ENCODE measurements around the gene MEIOSIN. TPM values are rescaled to one million over a fixed set of nuclear protein-coding genes. Genes with fewer than 3 reads are reported as not detected.
"Not testable (repeated sequence)": the region's sequence is repeated elsewhere in the genome, so short reads cannot be mapped to it uniquely, and the experiment has no call there.

MEIOSIN gene, protein sequence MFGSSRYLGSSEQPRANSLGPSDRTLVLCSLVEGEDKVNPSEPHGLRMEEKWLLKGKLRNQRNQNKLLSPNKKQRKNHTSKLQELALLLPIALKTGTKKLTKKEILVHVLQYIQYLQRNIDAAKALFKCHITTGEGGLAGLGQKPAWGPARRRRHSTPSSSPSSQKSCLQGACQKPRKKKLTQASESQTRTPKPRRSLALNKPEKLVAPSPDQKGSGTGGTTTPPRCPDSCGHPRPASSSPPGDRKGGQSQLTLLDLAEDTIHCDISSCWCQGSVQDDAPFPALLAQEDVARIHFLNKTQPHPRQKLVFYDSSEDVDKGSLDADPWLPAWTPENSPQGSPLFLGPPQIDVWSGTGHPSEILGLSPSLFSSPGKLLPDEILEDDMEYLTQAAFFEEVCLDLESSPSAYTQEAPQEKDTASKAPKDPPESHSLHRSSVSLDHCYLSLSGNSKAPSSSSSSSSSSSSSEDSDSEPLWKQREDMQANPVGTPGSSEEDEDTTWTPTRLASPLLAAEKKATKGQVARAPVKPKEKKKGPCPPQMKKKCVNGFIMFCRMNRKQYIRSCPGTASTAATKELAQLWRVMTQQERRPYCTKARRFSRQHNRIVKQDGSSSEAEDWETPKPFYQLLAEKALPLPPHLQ
- total RNA-seq: not detected in 2 replicates

GRCh38 chr19:45733160-45733810 lies at the start of gene MEIOSIN:
Gene MEIOSIN, plus strand, starts transcription at chr19:45733439. Its CDS starts 1,938 bp downstream, at chr19:45735377.
- DNase-seq: no peak
- Mint-ChIP-seq H3K36me3 (ENCODE audit: low read depth) (peaks cover 5% of the 10 kb centered on the region), H3K4me3 (no peak within 1 kb of the TSS), H3K4me1 (peaks cover 12% of the 10 kb centered on the region), H3K27ac (no peak within 1 kb of the TSS), H3K27me3 (no peaks in the 10 kb centered on the region), H3K9me3 (no peaks in the 10 kb centered on the region)
- intact Hi-C loops (cut with micrococcal nuclease): no loop called here

DNA sequence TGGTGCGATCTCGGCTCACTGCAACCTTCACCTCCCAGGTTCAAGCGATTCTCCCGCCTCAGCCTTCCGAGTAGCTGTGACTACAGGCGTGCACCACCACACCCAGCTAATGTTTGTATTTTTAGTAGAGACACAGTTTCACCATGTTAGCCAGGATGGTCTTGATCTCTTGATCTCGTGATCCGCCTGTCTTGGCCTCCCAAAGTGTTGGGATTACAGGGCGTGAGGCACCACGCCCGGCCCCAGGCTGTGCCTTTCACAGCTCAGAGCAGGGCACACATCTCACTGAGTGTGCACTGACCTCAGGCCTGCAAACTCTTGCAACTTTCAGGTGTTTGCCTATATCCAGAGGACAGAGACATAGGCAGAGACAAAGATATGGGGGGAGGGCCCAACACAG lies 48.2 kb upstream of the MEIOSIN start:
- DNase-seq; H3K27me3 Mint-ChIP-seq; intact Hi-C loops (cut with micrococcal nuclease); H3K9me3 Mint-ChIP-seq; H3K4me3 Mint-ChIP-seq; H3K27ac Mint-ChIP-seq: not testable (repeated sequence)
- Mint-ChIP-seq H3K36me3 (ENCODE audit: low read depth) (peaks cover 53% of the 10 kb centered on the region), H3K4me1 (peaks cover 11% of the 10 kb centered on the region)

- no peak for DNase-seq
- no peak overlapping the region for H3K4me3 Mint-ChIP-seq
- no peak overlapping the region for H3K27ac Mint-ChIP-seq
- H3K4me1 Mint-ChIP-seq: peaks cover 12% of the 10 kb centered on the region
- peaks cover 62% of the 10 kb centered on the region for H3K36me3 Mint-ChIP-seq (ENCODE audit: low read depth)
- H3K9me3 Mint-ChIP-seq: no peaks in the 10 kb centered on the region
- no peaks in the 10 kb centered on the region for H3K27me3 Mint-ChIP-seq
- intact Hi-C loops (cut with micrococcal nuclease): no loop called here
Observed at GRCh38 chr19:45687599-45687998, 45.6 kb upstream of the MEIOSIN start.

DNA sequence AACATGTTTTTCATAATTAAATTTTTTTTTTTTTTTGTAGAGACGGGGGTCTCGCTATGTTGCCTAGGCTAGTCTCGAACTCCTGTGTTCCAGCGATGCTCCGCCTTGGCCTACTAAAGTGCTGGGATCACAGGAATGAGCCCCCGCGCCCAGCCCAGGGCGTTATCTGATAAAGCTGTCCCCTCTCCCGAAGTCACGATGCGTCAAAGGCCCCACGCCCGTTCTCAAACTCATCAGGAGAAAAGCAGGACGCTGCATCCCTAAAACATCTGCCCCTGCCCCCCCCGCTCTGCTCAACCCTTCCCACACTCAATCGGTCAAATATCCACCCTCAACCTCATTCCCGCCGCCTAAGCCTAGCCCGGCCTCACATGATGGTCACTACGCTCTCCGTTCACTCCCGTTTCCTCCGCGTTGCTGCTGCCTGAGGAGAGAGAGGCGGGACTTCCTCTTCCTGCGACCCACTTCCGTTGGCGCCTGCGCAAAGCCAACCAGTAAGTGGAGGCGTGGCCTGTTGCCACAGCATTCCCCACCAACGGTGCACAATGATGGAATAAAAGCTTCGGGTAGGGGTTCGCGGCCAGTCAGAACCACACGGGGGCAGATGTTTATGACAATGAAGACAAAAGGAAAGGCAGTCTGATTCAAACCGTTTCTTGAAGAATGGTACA lies 41.6 kb upstream of the MEIOSIN start, which contains the start of gene SNRPD2:
Gene SNRPD2, minus strand, starts transcription at position 438 of the 671 bp plus-strand sequence. Its CDS starts 65 bp downstream, at position 373.
- peak within 1 kb of the TSS; percentile 94 for H3K4me3 Mint-ChIP-seq
- peak; percentile 99 for DNase-seq
- peaks cover 18% of the 10 kb centered on the region for H3K4me1 Mint-ChIP-seq
- intact Hi-C loops (cut with micrococcal nuclease): loop anchor here (1.0 to 2.0 kb wide), 10 partner anchors 10 to 195 kb away; partner anchors contain the start of genes FBXO46, GIPR, IRF2BP1 and OPA3
- H3K9me3 Mint-ChIP-seq: no peaks in the 10 kb centered on the region
- H3K27ac Mint-ChIP-seq: peak within 1 kb of the TSS; percentile 97
- H3K36me3 Mint-ChIP-seq (ENCODE audit: low read depth): peaks cover 54% of the 10 kb centered on the region
- no peaks in the 10 kb centered on the region for H3K27me3 Mint-ChIP-seq

- Mint-ChIP-seq H3K27me3 (no peaks in the 10 kb centered on the region), H3K4me3 (peak within 1 kb of the TSS; percentile 94), H3K9me3 (no peaks in the 10 kb centered on the region), H3K27ac (peak within 1 kb of the TSS; percentile 97), H3K4me1 (peaks cover 19% of the 10 kb centered on the region), H3K36me3 (ENCODE audit: low read depth) (peaks cover 49% of the 10 kb centered on the region)
- peak; percentile 99 for DNase-seq
- intact Hi-C loops (cut with micrococcal nuclease): loop anchor here (1.0 to 2.0 kb wide), 10 partner anchors 11 to 194 kb away; partner anchors contain the start of genes FBXO46, GIPR, IRF2BP1 and OPA3
Observed at GRCh38 chr19:45692187-45693105, 40.8 kb upstream of the MEIOSIN start, which contains the start of gene QPCTL. Gene QPCTL, plus strand, starts transcription at chr19:45692666. Its CDS starts 38 bp downstream, at chr19:45692704.

- Mint-ChIP-seq H3K36me3 (ENCODE audit: low read depth) (peaks cover 48% of the 10 kb centered on the region), H3K9me3 (no peaks in the 10 kb centered on the region), H3K4me1 (peaks cover 24% of the 10 kb centered on the region), H3K4me3 (peak overlapping the region; percentile 94), H3K27ac (peak overlapping the region; percentile 97), H3K27me3 (no peaks in the 10 kb centered on the region)
- intact Hi-C loops (cut with micrococcal nuclease): loop anchor here (2.0 kb wide), 1 partner anchor 24 kb away; the partner anchor contains the start of gene GIPR
- peak; percentile 94 for DNase-seq
Observed at GRCh38 chr19:45693106-45693788, 40.0 kb upstream of the MEIOSIN start.

GRCh38 chr19:45701676-45702075 lies 31.6 kb upstream of the MEIOSIN start:
- Mint-ChIP-seq H3K27me3 (no peaks in the 10 kb centered on the region), H3K4me1 (peaks cover 7% of the 10 kb centered on the region), H3K9me3 (no peaks in the 10 kb centered on the region), H3K4me3 (no peak overlapping the region), H3K27ac (no peak overlapping the region), H3K36me3 (ENCODE audit: low read depth) (peaks cover 30% of the 10 kb centered on the region)
- DNase-seq: no peak
- intact Hi-C loops (cut with micrococcal nuclease): no loop called here

- H3K27me3 Mint-ChIP-seq: no peaks in the 10 kb centered on the region
- intact Hi-C loops (cut with micrococcal nuclease): no loop called here
- no peak overlapping the region for H3K27ac Mint-ChIP-seq
- H3K9me3 Mint-ChIP-seq: no peaks in the 10 kb centered on the region
- DNase-seq: no peak
- H3K36me3 Mint-ChIP-seq (ENCODE audit: low read depth): peaks cover 29% of the 10 kb centered on the region
- peaks cover 3% of the 10 kb centered on the region for H3K4me1 Mint-ChIP-seq
- no peak overlapping the region for H3K4me3 Mint-ChIP-seq
Observed at GRCh38 chr19:45705115-45705514, 28.1 kb upstream of the MEIOSIN start.

- no peak for DNase-seq
- H3K27me3 Mint-ChIP-seq: no peaks in the 10 kb centered on the region
- H3K36me3 Mint-ChIP-seq (ENCODE audit: low read depth): peaks cover 34% of the 10 kb centered on the region
- no peaks in the 10 kb centered on the region for H3K9me3 Mint-ChIP-seq
- H3K27ac Mint-ChIP-seq: no peak overlapping the region
- peaks cover 6% of the 10 kb centered on the region for H3K4me1 Mint-ChIP-seq
- no peak overlapping the region for H3K4me3 Mint-ChIP-seq
- intact Hi-C loops (cut with micrococcal nuclease): no loop called here
Observed at GRCh38 chr19:45705710-45706415, 27.4 kb upstream of the MEIOSIN start.

- Mint-ChIP-seq H3K4me3 (no peak overlapping the region), H3K36me3 (ENCODE audit: low read depth) (peaks cover 23% of the 10 kb centered on the region), H3K27me3 (no peaks in the 10 kb centered on the region), H3K4me1 (peaks cover 10% of the 10 kb centered on the region), H3K9me3 (no peaks in the 10 kb centered on the region), H3K27ac (no peak overlapping the region)
- intact Hi-C loops (cut with micrococcal nuclease): no loop called here
- DNase-seq: no peak
Observed at GRCh38 chr19:45710356-45711130, 22.7 kb upstream of the MEIOSIN start.
